Prostate gland (tissue), 2 donors: ENCODE measurements around the gene HNRNPM. TPM values are rescaled to one million over a fixed set of nuclear protein-coding genes. Genes with fewer than 3 reads are reported as not detected.

Experiments used
- DNase-seq: peaks from one replicate; pipeline ENCODE4 v3.0.0-alpha.2; 2019; ENCODE audit warnings: low spot score
- H3K27ac ChIP-seq, 2 donors: fragments of 200-600 bp; sonication (generic); 2 replicates each; pipeline ENCODE4 v1.5.1; 2017 to 2019
- H3K27me3 ChIP-seq: fragments of 200-600 bp; sonication (generic); replicated peaks from 2 replicates; pipeline ENCODE4 v1.5.1; 2019; ENCODE audit not compliant: insufficient read depth
- H3K36me3 ChIP-seq, 2 donors: fragments of 200-600 bp; sonication (generic); 1 replicate in 1 of 2; 2 replicates in 1 of 2; pipeline versions ENCODE4 v1.5.1 to v1.8.1; 2017 to 2019
- H3K4me1 ChIP-seq: fragments of 200-600 bp; sonication (generic); replicated peaks from 2 replicates; pipeline ENCODE4 v1.5.1; 2019
- H3K4me3 ChIP-seq, 2 donors: fragments of 200-600 bp; sonication (generic); 2 replicates each; pipeline ENCODE4 v1.5.1; 2017 to 2019
- H3K9me3 ChIP-seq: fragments of 200-600 bp; sonication (generic); 2 replicates; pipeline ENCODE4 v1.5.1; 2017
- CTCF ChIP-seq, 4 experiments: fragments of 200-600 bp in 2 of 4; fragments of 450-650 bp in 2 of 4; sonication (generic) in 2 of 4; IDR thresholded peaks; 1 replicate in 3 of 4; 2 replicates in 1 of 4; pipeline ENCODE4 v1.5.1; 2016 to 2019; ENCODE audit warnings: antibody characterized with exemption in 4 of 4, mild to moderate bottlenecking in 2 of 4, moderate library complexity in 2 of 4
- POLR2A ChIP-seq: fragments of 450-650 bp; IDR thresholded peaks from one replicate; pipeline ENCODE4 v1.6.1; 2016; ENCODE audit warnings: antibody characterized with exemption, mild to moderate bottlenecking
- POLR2AphosphoS5 ChIP-seq: sonication (generic); formaldehyde crosslinking; IDR thresholded peaks from one replicate; pipeline ENCODE4 v1.6.1; 2017; ENCODE audit warnings: antibody characterized with exemption
- WGBS: methylation state at CpG from one replicate; pipeline ENCODE4 v1.1.5; 2018; 5-methylcytosine and 5-hydroxymethylcytosine counted together
- intact Hi-C: fragments of 100-400 bp; cut with DNase I; formaldehyde crosslinking; loops from one replicate; pipeline ENCODE4 v1.14.2; 2022
- total RNA-seq, 2 donors: library from RNA; depleted of rRNA; stranded (reverse); fragments of >200 nt; gene quantifications; one replicate each; pipeline ENCODE4 v1.1.0, GENCODE V29; 2016

The HNRNPM gene, protein sequence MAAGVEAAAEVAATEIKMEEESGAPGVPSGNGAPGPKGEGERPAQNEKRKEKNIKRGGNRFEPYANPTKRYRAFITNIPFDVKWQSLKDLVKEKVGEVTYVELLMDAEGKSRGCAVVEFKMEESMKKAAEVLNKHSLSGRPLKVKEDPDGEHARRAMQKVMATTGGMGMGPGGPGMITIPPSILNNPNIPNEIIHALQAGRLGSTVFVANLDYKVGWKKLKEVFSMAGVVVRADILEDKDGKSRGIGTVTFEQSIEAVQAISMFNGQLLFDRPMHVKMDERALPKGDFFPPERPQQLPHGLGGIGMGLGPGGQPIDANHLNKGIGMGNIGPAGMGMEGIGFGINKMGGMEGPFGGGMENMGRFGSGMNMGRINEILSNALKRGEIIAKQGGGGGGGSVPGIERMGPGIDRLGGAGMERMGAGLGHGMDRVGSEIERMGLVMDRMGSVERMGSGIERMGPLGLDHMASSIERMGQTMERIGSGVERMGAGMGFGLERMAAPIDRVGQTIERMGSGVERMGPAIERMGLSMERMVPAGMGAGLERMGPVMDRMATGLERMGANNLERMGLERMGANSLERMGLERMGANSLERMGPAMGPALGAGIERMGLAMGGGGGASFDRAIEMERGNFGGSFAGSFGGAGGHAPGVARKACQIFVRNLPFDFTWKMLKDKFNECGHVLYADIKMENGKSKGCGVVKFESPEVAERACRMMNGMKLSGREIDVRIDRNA
- total RNA-seq: 100 to 1,000 TPM; 111 to 147 TPM

DNA sequence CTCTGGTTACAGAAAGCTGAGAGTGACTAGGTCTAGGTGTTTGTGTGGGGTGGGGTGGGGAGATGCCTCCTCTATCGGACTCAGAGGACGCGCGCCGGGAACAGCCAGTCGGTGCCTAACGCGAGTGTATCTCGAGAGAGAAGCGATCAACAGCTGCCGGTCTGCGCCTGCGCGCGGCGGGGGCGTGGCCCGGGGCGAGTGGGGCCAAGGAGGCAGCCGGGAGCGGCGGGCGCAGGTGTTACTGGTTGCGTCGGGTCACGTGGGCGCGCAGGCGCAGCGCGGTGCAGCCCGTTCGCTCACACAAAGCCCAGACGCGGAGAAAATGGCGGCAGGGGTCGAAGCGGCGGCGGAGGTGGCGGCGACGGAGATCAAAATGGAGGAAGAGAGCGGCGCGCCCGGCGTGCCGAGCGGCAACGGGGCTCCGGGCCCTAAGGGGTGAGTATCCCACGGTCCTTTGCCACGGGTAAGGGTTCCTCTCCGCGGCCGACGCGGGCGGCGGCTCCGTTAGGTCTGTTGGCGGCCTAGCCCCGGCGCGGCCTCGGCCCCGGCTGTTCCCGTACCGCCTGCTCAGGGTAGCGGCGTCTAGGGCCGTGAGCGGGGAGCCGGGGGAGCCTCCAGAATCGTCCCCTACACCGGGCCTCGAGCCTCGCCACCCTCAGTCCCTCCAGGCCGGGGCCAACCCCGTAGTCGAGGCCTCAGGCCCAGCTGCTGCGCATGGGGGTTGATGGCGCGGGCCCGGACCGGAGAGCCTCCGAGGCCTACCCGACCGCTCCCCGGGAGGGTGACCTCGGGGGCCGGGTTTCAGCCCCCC is at the start of gene HNRNPM:
TSS of gene HNRNPM (plus strand) at position 299 of the 811 bp plus-strand sequence. CDS start at position 323, 24 bp downstream.
- no peaks in the 10 kb centered on the region for H3K27me3 ChIP-seq
- DNase-seq: peak; percentile 100
- H3K27ac ChIP-seq: peak within 1 kb of the TSS; percentile 95 to 98
- peak; percentile 87 for TF ChIP-seq POLR2AphosphoS5
- TF ChIP-seq CTCF (IDR thresholded peaks at IDR 0.05): peak in 1 of 4 experiments; percentile 1
- peak; percentile 98 for TF ChIP-seq POLR2A
- WGBS: under 1% methylated on average over 81 of the region's 93 CpGs
- H3K9me3 ChIP-seq: no peaks in the 10 kb centered on the region
- H3K4me3 ChIP-seq: peak within 1 kb of the TSS; percentile 84 to 100
- no peaks in the 10 kb centered on the region for H3K36me3 ChIP-seq
- H3K4me1 ChIP-seq: peaks cover 18% of the 10 kb centered on the region
- intact Hi-C loops: loop anchor here (2.0 kb wide), 1 partner anchor 32 kb away; the partner anchor contains the start of gene MARCHF2

DNA sequence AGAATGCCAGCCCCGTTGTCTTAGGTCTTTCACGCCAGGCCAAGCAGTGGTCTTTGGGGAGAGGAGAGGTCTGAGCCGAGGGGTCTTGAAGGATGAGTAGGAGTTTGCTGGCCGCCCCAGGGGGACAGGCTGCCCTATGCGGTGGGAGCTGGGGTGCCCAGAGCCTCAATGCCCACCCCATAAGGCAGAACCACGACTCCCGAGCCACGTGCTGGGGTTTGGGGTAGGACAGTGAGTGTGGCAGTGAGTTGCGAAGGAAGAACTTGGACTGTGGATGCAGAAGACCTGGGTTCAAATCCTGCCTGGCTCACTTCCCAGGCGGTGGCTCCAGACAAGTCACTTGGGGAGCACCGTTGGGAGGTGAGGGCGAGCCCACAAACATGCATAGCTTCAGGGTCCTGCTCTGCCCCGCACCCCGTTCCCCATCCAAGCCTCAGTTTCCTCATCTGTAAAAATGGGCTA is 49.1 kb upstream of the HNRNPM start:
- Histone ChIP-seq H3K27ac (peak overlapping the region; percentile 19 to 51), H3K9me3 (no peaks in the 10 kb centered on the region)
- intact Hi-C loops: no loop called here

GRCh38 chr19:8396185-8396562 is 48.6 kb upstream of the HNRNPM start:
- WGBS: 54% methylated on average over 7 of the region's 7 CpGs
- intact Hi-C loops: no loop called here
- H3K4me1 ChIP-seq: peaks cover 15% of the 10 kb centered on the region
- peaks cover 0 to 5% of the 10 kb centered on the region in 2 donors for H3K36me3 ChIP-seq
- no peaks in the 10 kb centered on the region for H3K27me3 ChIP-seq
- H3K9me3 ChIP-seq: no peaks in the 10 kb centered on the region
- peak overlapping the region in 1 of 2 donors; percentile 19 for H3K27ac ChIP-seq
- DNase-seq: no peak
- H3K4me3 ChIP-seq: no peak overlapping the region
- no peak for TF ChIP-seq POLR2AphosphoS5
- TF ChIP-seq POLR2A: no peak
- TF ChIP-seq CTCF (IDR thresholded peaks at IDR 0.05): no peak

More for the DNA sequence above, 49.1 kb upstream of the HNRNPM start:
- Histone ChIP-seq H3K4me1 (peaks cover 15% of the 10 kb centered on the region), H3K36me3 (peaks cover 0 to 5% of the 10 kb centered on the region in 2 donors), H3K4me3 (no peak overlapping the region), H3K27me3 (no peaks in the 10 kb centered on the region)
- no peak for TF ChIP-seq CTCF (IDR thresholded peaks at IDR 0.05)
- no peak for TF ChIP-seq POLR2AphosphoS5
- no peak for TF ChIP-seq POLR2A
- WGBS: 93% methylated on average over 13 of the region's 14 CpGs
- DNase-seq: no peak

DNA sequence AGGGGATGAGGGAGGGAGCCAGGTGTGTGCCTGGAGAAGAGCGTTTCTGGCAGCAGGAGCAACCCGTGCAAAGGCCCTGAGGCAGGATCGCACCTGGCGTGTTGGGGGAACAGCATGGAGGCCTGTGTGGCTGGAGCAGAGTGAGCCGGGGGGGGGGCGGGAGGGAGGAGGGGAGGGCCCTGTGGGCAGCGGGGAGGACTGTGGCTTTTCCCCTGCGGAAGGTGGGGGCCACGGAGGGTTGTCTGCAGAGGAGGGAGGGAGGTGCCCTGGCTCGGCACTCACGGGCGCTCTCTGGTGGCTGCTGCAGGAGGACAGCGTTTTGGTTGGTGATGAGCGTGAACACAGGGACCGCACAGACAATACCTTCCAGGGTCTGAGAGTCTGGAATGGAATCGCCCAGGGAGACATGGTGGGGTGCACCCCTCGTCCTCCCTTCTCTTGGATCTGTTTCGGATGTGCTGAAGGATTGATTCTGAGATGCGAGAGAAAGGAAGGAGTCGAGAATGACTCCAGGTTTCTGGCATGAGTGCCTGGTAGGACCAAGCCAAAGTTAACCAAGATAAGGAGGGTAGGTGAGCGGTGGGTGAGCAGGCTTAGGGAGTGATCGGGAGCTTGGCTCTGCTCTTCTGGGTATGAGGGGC is 48.1 kb upstream of the HNRNPM start:
- DNase-seq: peak; percentile 54
- Histone ChIP-seq H3K27ac (peak overlapping the region in 1 of 2 donors; percentile 1), H3K4me3 (no peak overlapping the region), H3K36me3 (peaks cover 0 to 6% of the 10 kb centered on the region in 2 donors), H3K4me1 (peaks cover 11% of the 10 kb centered on the region), H3K27me3 (no peaks in the 10 kb centered on the region), H3K9me3 (no peaks in the 10 kb centered on the region)
- intact Hi-C loops: no loop called here
- 48% methylated on average over 22 of the region's 22 CpGs for WGBS
- TF ChIP-seq POLR2AphosphoS5: peak; percentile 20
- no peak for TF ChIP-seq POLR2A
- TF ChIP-seq CTCF (IDR thresholded peaks at IDR 0.05): peak in 3 of 4 experiments; percentile 53 to 63 (median 60)
